ENCODE results near the gene HIVEP3.

HIVEP3 gene

GRCh38 chr1:41844781-41845272 lies 73.9 kb downstream of the HIVEP3 start:
- DNase-seq, result no peak

GRCh38 chr1:41844255-41844654 lies 74.5 kb downstream of the HIVEP3 start:
- no peak for DNase-seq

- DNase-seq, result no peak
These were observed 75.5 kb downstream of the HIVEP3 start for GRCh38 chr1:41842993-41843755.

- DNase-seq, result no peak
These were observed 76.4 kb downstream of the HIVEP3 start for GRCh38 chr1:41842326-41842725.

GRCh38 chr1:41840592-41841246 lies 78.0 kb downstream of the HIVEP3 start:
- DNase-seq, result no peak

GRCh38 chr1:41838266-41838665 lies 80.5 kb downstream of the HIVEP3 start:
- DNase-seq, result no peak

- DNase-seq, result no peak
These were observed 81.0 kb downstream of the HIVEP3 start for GRCh38 chr1:41837691-41838090.

- DNase-seq, result no peak
These were observed 83.2 kb downstream of the HIVEP3 start for GRCh38 chr1:41835485-41835884.

- DNase-seq, result no peak
These were observed 85.2 kb downstream of the HIVEP3 start for GRCh38 chr1:41833519-41834000.

GRCh38 chr1:41830726-41831125 lies 88.0 kb downstream of the HIVEP3 start:
- DNase-seq, result no peak

- DNase-seq, result no peak
These were observed 90.6 kb downstream of the HIVEP3 start for GRCh38 chr1:41827991-41828570.

- DNase-seq, result no peak
These were observed 95.3 kb downstream of the HIVEP3 start for GRCh38 chr1:41823471-41823870.

GRCh38 chr1:41822866-41823265 lies 95.9 kb downstream of the HIVEP3 start:
- DNase-seq, result no peak

GRCh38 chr1:41819843-41820242 lies 98.9 kb downstream of the HIVEP3 start:
- DNase-seq, result no peak

GRCh38 chr1:41819069-41819468 lies 99.7 kb downstream of the HIVEP3 start:
- no peak for DNase-seq

GRCh38 chr1:41816061-41816460 lies 102.7 kb downstream of the HIVEP3 start:
- DNase-seq, result no peak

- DNase-seq, result no peak
These were observed 104.7 kb downstream of the HIVEP3 start for GRCh38 chr1:41813755-41814745.

GRCh38 chr1:41813226-41813625 lies 105.5 kb downstream of the HIVEP3 start:
- no peak for DNase-seq

- no peak for DNase-seq
These were observed 106.3 kb downstream of the HIVEP3 start for GRCh38 chr1:41812453-41812852.

GRCh38 chr1:41812051-41812450 lies 106.7 kb downstream of the HIVEP3 start:
- DNase-seq, result peak; percentile 92

GRCh38 chr1:41811051-41811795 lies 107.5 kb downstream of the HIVEP3 start:
- DNase-seq, result no peak

- DNase-seq, result no peak
These were observed 108.3 kb downstream of the HIVEP3 start for GRCh38 chr1:41810446-41810845.
